GM06990 (cell line): Measurements from ENCODE around the gene TNIK.

Experiments used
- DNase-seq: peaks from one replicate; pipeline ENCODE4 v3.0.0-alpha.2; 2011; ENCODE audit not compliant: insufficient read length; ENCODE audit errors: extremely low read depth
- H3K27me3 ChIP-seq: replicated peaks from 2 replicates; pipeline ENCODE4 v1.6.0; 2011; ENCODE audit warnings: low read length; ENCODE audit not compliant: control insufficient read depth, insufficient read depth
- H3K36me3 ChIP-seq: 2 replicates; pipeline ENCODE4 v1.5.1; 2011; ENCODE audit warnings: low read length; ENCODE audit not compliant: control insufficient read depth, insufficient read depth
- H3K4me3 ChIP-seq: replicated peaks from 2 replicates; pipeline ENCODE4 v1.5.1; 2011; ENCODE audit warnings: low read depth, mild to moderate bottlenecking, control low read depth, low read length
- CTCF ChIP-seq: IDR thresholded peaks from 2 replicates; pipeline ENCODE4 v1.5.1; 2011; ENCODE audit warnings: low read length, control low read depth, mild to moderate bottlenecking, inconsistent platforms; ENCODE audit not compliant: insufficient read depth, poor library complexity, severe bottlenecking

Gene TNIK

GRCh38 chr3:171270541-171270940 is 189.7 kb downstream of the TNIK start:
- H3K4me3 ChIP-seq = no peak overlapping the region
- no peak for TF ChIP-seq CTCF
- no peaks in the 10 kb centered on the region for H3K27me3 ChIP-seq
- H3K36me3 ChIP-seq = no peaks in the 10 kb centered on the region; the same call in none of the 2 replicates
- no peak for DNase-seq

GRCh38 chr3:171269542-171269941 is 190.7 kb downstream of the TNIK start:
- Histone ChIP-seq H3K27me3 (no peaks in the 10 kb centered on the region), H3K36me3 (peaks cover 1% of the 10 kb centered on the region), H3K4me3 (no peak overlapping the region)
- DNase-seq = no peak
- no peak for TF ChIP-seq CTCF

GRCh38 chr3:171268677-171269076 is 191.5 kb downstream of the TNIK start:
- peaks cover 1% of the 10 kb centered on the region for H3K36me3 ChIP-seq
- no peak for DNase-seq
- no peaks in the 10 kb centered on the region for H3K27me3 ChIP-seq
- H3K4me3 ChIP-seq = no peak overlapping the region
- no peak for TF ChIP-seq CTCF

- DNase-seq = no peak
- Histone ChIP-seq H3K36me3 (peaks cover 1% of the 10 kb centered on the region), H3K4me3 (no peak overlapping the region), H3K27me3 (no peaks in the 10 kb centered on the region)
- TF ChIP-seq CTCF = no peak
Measured at GRCh38 chr3:171267104-171267503, 193.1 kb downstream of the TNIK start.

- Histone ChIP-seq H3K27me3 (no peaks in the 10 kb centered on the region), H3K4me3 (no peak overlapping the region), H3K36me3 (peaks cover 1% of the 10 kb centered on the region)
- TF ChIP-seq CTCF = no peak
- no peak for DNase-seq
Measured at GRCh38 chr3:171266740-171267073, 193.5 kb downstream of the TNIK start.

GRCh38 chr3:171266034-171266739 is 194.0 kb downstream of the TNIK start:
- Histone ChIP-seq H3K36me3 (peaks cover 1% of the 10 kb centered on the region), H3K27me3 (no peaks in the 10 kb centered on the region), H3K4me3 (no peak overlapping the region; the same call in none of the 2 replicates)
- no peak for TF ChIP-seq CTCF
- no peak for DNase-seq
